Neural cell (in vitro differentiated cells): ENCODE measurements around the gene PRR16. TPM values are rescaled to one million over a fixed set of nuclear protein-coding genes. Genes with fewer than 3 reads are reported as not detected.

Experiments
- H2AFZ ChIP-seq: fragments of 200-600, 300-800 bp; sonication (generic), shearing (Covaris generic); 2 replicates; pipeline ENCODE4 v1.6.0; 2014; ENCODE audit warnings: low read depth, mild to moderate bottlenecking, antibody characterized with exemption, low read length, moderate library complexity
- H3F3A ChIP-seq: fragments of 200-600 bp; shearing (Covaris generic); 2 replicates; pipeline ENCODE4 v1.6.1; 2016; ENCODE audit warnings: mild to moderate bottlenecking, moderate library complexity, mixed read lengths, antibody characterized with exemption, low read length; ENCODE audit not compliant: insufficient read depth, poor library complexity, severe bottlenecking
- H3K27ac ChIP-seq: fragments of 200-600, 300-800 bp; sonication (generic), shearing (Covaris generic); 2 replicates; pipeline ENCODE4 v1.5.1; 2014; ENCODE audit warnings: mild to moderate bottlenecking, low read length, moderate library complexity
- H3K27me3 ChIP-seq: fragments of 300-800, 200-600 bp; sonication (generic), shearing (Covaris generic); 2 replicates; pipeline ENCODE4 v1.6.0; 2014; ENCODE audit warnings: mild to moderate bottlenecking, low read depth, low read length, moderate library complexity; ENCODE audit not compliant: insufficient read depth
- H3K36me3 ChIP-seq: fragments of 300-800, 200-600 bp; sonication (generic), shearing (Covaris generic); 2 replicates; pipeline ENCODE4 v1.5.1; 2014; ENCODE audit warnings: mild to moderate bottlenecking, antibody characterized with exemption, low read length, moderate library complexity; ENCODE audit not compliant: insufficient read depth
- H3K4me2 ChIP-seq: fragments of 300-800, 200-600 bp; sonication (generic), shearing (Covaris generic); 2 replicates; pipeline ENCODE4 v1.6.0; 2014; ENCODE audit warnings: mild to moderate bottlenecking, low read length
- H3K4me3 ChIP-seq: fragments of 300-800, 200-600 bp; sonication (generic), shearing (Covaris generic); 2 replicates; pipeline ENCODE4 v1.5.1; 2014; ENCODE audit warnings: mild to moderate bottlenecking, low read length, moderate library complexity
- H3K79me2 ChIP-seq: fragments of 200-600 bp; shearing (Covaris generic); replicated peaks from 2 replicates; pipeline ENCODE4 v1.6.0; 2014; ENCODE audit warnings: mild to moderate bottlenecking, low read length, moderate library complexity; ENCODE audit not compliant: insufficient read depth
- H3K9ac ChIP-seq: fragments of 300-800, 200-600 bp; sonication (generic), shearing (Covaris generic); 2 replicates; pipeline ENCODE4 v1.6.1; 2016; ENCODE audit warnings: mild to moderate bottlenecking, low read length, mixed read lengths
- H3K9me2 ChIP-seq: fragments of 200-600 bp; shearing (Covaris generic); 2 replicates; pipeline ENCODE4 v1.6.1; 2016; ENCODE audit warnings: mild to moderate bottlenecking, low read length, mixed read lengths; ENCODE audit not compliant: insufficient read depth
- H3K9me3 ChIP-seq: fragments of 200-600, 300-800 bp; sonication (generic), shearing (Covaris generic); 2 replicates; pipeline ENCODE4 v1.6.1; 2016; ENCODE audit warnings: mild to moderate bottlenecking, mixed run types, low read length, moderate library complexity, mixed read lengths
- H4K20me1 ChIP-seq: fragments of 200-600 bp; shearing (Covaris generic); 2 replicates; pipeline ENCODE4 v1.6.1; 2016; ENCODE audit warnings: mild to moderate bottlenecking, mixed run types; ENCODE audit not compliant: insufficient read depth
- EP300 ChIP-seq: fragments of 450-650 bp; conservative IDR thresholded peaks from 2 replicates; pipeline ENCODE4 v1.6.1; 2014; ENCODE audit warnings: antibody characterized with exemption, mild to moderate bottlenecking, moderate library complexity; ENCODE audit not compliant: poor library complexity, severe bottlenecking
- EZH2 ChIP-seq: fragments of 200-600, 300-800 bp; shearing (Covaris generic), sonication (generic); IDR thresholded peaks from 2 replicates; pipeline ENCODE4 v1.6.1; 2014; ENCODE audit warnings: antibody characterized with exemption, low read length, borderline replicate concordance, mild to moderate bottlenecking; ENCODE audit not compliant: insufficient read depth, poor library complexity, severe bottlenecking
- MXI1 ChIP-seq: fragments of 450-650 bp; conservative IDR thresholded peaks from 2 replicates; pipeline ENCODE4 v1.6.1; 2014; ENCODE audit warnings: antibody characterized with exemption, mild to moderate bottlenecking; ENCODE audit not compliant: poor library complexity, severe bottlenecking
- POLR2AphosphoS5 ChIP-seq: IDR thresholded peaks from 2 replicates; pipeline ENCODE4 v1.6.1; 2012
- RAD21 ChIP-seq: fragments of 450-650 bp; conservative IDR thresholded peaks from 2 replicates; pipeline ENCODE4 v1.6.1; 2014; ENCODE audit warnings: antibody characterized with exemption, mild to moderate bottlenecking, moderate library complexity
- REST ChIP-seq: IDR thresholded peaks from 2 replicates; pipeline ENCODE4 v1.6.1; 2012; ENCODE audit warnings: borderline replicate concordance
- SMC3 ChIP-seq: fragments of 450-650 bp; conservative IDR thresholded peaks from 2 replicates; pipeline ENCODE4 v1.6.1; 2014; ENCODE audit warnings: antibody characterized with exemption, mild to moderate bottlenecking, moderate library complexity; ENCODE audit not compliant: poor library complexity
- TAF1 ChIP-seq: IDR thresholded peaks from 2 replicates; pipeline ENCODE4 v1.6.1; 2012; ENCODE audit warnings: low read depth
- polyA plus RNA-seq: library from polyadenylated mRNA; depleted of rRNA; stranded (reverse); fragments of >200 nt; gene quantifications from 2 replicates; pipeline ENCODE4 v1.2.3, GENCODE V29; 2014
- TF ChIP-seq, protein P1 (sequence below): fragments of 450-650 bp; IDR thresholded peaks from 2 replicates; pipeline ENCODE4 v1.5.1; 2014; ENCODE audit warnings: antibody characterized with exemption, mild to moderate bottlenecking, moderate library complexity; ENCODE audit not compliant: poor library complexity, severe bottlenecking

Gene PRR16
- polyA plus RNA-seq, 1 donor from 2014 or later = 1.7 TPM

DNA sequence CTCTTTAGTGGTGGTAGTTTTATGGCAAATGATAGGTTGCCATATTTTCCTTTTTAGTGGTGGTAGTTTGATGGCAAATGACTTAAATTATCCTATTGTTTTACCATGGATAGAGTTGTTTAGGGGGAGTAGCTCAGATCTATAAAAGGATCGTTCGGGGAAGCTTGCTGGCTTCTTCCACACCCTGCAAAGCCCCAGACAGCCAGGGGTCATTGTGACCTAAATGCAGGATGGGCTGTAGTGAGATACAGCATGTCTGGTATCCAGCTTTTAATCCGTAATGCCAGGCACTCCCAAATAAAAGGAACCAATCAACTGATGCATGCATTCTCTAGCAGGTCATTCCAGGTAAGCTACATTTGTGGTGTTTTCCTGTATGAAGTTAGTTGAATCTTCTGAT lies 67.1 kb downstream of the PRR16 start (continued):
- TF ChIP-seq EP300 = no peak

GRCh38 chr5:120532835-120533234 lies 68.7 kb downstream of the PRR16 start:
- H3K36me3 ChIP-seq = no peaks in the 10 kb centered on the region
- H3K4me2 ChIP-seq = no peak overlapping the region
- no peaks in the 10 kb centered on the region for H4K20me1 ChIP-seq
- H3K9me3 ChIP-seq = no peaks in the 10 kb centered on the region
- H3K27ac ChIP-seq = no peak overlapping the region
- no peaks in the 10 kb centered on the region for H3K9me2 ChIP-seq
- H3K9ac ChIP-seq = no peak overlapping the region
- no peaks in the 10 kb centered on the region for H3K79me2 ChIP-seq
- no peaks in the 10 kb centered on the region for H3K27me3 ChIP-seq
- no peak overlapping the region for H2AFZ ChIP-seq
- no peak for TF ChIP-seq EP300
- TF ChIP-seq, protein P1, sequence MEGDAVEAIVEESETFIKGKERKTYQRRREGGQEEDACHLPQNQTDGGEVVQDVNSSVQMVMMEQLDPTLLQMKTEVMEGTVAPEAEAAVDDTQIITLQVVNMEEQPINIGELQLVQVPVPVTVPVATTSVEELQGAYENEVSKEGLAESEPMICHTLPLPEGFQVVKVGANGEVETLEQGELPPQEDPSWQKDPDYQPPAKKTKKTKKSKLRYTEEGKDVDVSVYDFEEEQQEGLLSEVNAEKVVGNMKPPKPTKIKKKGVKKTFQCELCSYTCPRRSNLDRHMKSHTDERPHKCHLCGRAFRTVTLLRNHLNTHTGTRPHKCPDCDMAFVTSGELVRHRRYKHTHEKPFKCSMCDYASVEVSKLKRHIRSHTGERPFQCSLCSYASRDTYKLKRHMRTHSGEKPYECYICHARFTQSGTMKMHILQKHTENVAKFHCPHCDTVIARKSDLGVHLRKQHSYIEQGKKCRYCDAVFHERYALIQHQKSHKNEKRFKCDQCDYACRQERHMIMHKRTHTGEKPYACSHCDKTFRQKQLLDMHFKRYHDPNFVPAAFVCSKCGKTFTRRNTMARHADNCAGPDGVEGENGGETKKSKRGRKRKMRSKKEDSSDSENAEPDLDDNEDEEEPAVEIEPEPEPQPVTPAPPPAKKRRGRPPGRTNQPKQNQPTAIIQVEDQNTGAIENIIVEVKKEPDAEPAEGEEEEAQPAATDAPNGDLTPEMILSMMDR = peak; percentile 9
- H3F3A ChIP-seq = no peaks in the 10 kb centered on the region
- H3K4me3 ChIP-seq = no peak overlapping the region

GRCh38 chr5:120533581-120533980 lies 69.5 kb downstream of the PRR16 start:
- Histone ChIP-seq H3K4me2 (no peak overlapping the region), H3K9ac (no peak overlapping the region), H3K9me3 (no peaks in the 10 kb centered on the region), H3K79me2 (no peaks in the 10 kb centered on the region), H3K27ac (no peak overlapping the region), H3K4me3 (no peak overlapping the region), H3K36me3 (no peaks in the 10 kb centered on the region), H2AFZ (no peak overlapping the region), H3K9me2 (no peaks in the 10 kb centered on the region), H3F3A (no peaks in the 10 kb centered on the region), H3K27me3 (no peaks in the 10 kb centered on the region), H4K20me1 (no peaks in the 10 kb centered on the region)
- TF ChIP-seq REST (no peak), TAF1 (no peak), SMC3 (no peak), EZH2 (no peak), EP300 (no peak), RAD21 (no peak), POLR2AphosphoS5 (no peak), MXI1 (no peak)
- TF ChIP-seq, protein P1 = no peak
